WTC11 (cell line): ENCODE results near the gene FOXA3. TPM values are rescaled to one million over a fixed set of nuclear protein-coding genes. Genes with fewer than 3 reads are reported as not detected.

Experiments
- ATAC-seq: fragments of 200-7000 bp; cut with Tn5 transposase; 2 replicates; pipeline ENCODE4 v1.10.0; 2021; ENCODE audit warnings: mild to moderate bottlenecking, moderate library complexity
- CTCF ChIA-PET: fragments of 300-600 bp; sonication (Branson Sonifier 250); formaldehyde crosslinking; loops from one replicate; lab custom pipeline; 2021; ENCODE audit warnings: antibody characterized with exemption; lab: Charles Lee
- POLR2A ChIA-PET: fragments of 350-600 bp; sonication (Branson Sonifier 250); formaldehyde crosslinking; loops from one replicate; lab custom pipeline; 2021; ENCODE audit warnings: antibody characterized with exemption; lab: Charles Lee
- DNase-seq: peaks from one replicate; pipeline ENCODE4 v3.0.0; 2021; ENCODE audit warnings: low spot score
- H3K27ac Mint-ChIP-seq: 2 replicates; pipeline ENCODE4 v1.8.0; 2021; ENCODE audit warnings: mixed read lengths
- H3K27me3 Mint-ChIP-seq: 2 replicates; pipeline ENCODE4 v1.8.0; 2021; ENCODE audit warnings: low read depth, mild to moderate bottlenecking, moderate library complexity, mixed read lengths
- H3K36me3 Mint-ChIP-seq: 2 replicates; pipeline ENCODE4 v1.8.0; 2021; ENCODE audit warnings: mixed read lengths
- H3K4me1 Mint-ChIP-seq: 2 replicates; pipeline ENCODE4 v1.8.0; 2022; ENCODE audit warnings: mixed read lengths
- H3K4me3 Mint-ChIP-seq: 2 replicates; pipeline ENCODE4 v1.8.0; 2021; ENCODE audit warnings: mild to moderate bottlenecking, moderate library complexity, mixed read lengths
- H3K9me3 Mint-ChIP-seq: 2 replicates; pipeline ENCODE4 v1.8.0; 2021; ENCODE audit warnings: mixed read lengths
- ATF2 ChIP-seq: sonication (generic); formaldehyde crosslinking; IDR thresholded peaks from 2 replicates; pipeline ENCODE4 v1.8.1; 2022; ENCODE audit warnings: low read depth, missing genetic modification reagents, borderline replicate concordance
- ATF3 ChIP-seq: sonication (generic); formaldehyde crosslinking; conservative IDR thresholded peaks from 2 replicates; pipeline ENCODE4 v1.8.1; 2022; ENCODE audit warnings: mild to moderate bottlenecking, missing genetic modification reagents
- ATF6 ChIP-seq: sonication (generic); formaldehyde crosslinking; IDR thresholded peaks from 2 replicates; pipeline ENCODE4 v1.8.1; 2023; ENCODE audit warnings: mild to moderate bottlenecking, missing genetic modification reagents
- CREB1 ChIP-seq: sonication (generic); formaldehyde crosslinking; IDR thresholded peaks from 2 replicates; pipeline ENCODE4 v1.8.0; 2023; ENCODE audit warnings: mild to moderate bottlenecking, missing genetic modification reagents
- E2F1 ChIP-seq: sonication (generic); formaldehyde crosslinking; IDR thresholded peaks from 2 replicates; pipeline ENCODE4 v1.8.0; 2022; ENCODE audit warnings: mild to moderate bottlenecking, missing genetic modification reagents
- E2F5 ChIP-seq: sonication (generic); formaldehyde crosslinking; IDR thresholded peaks from 2 replicates; pipeline ENCODE4 v1.8.1; 2022; ENCODE audit warnings: mild to moderate bottlenecking, moderate library complexity, missing genetic modification reagents
- FOXP1 ChIP-seq: sonication (generic); formaldehyde crosslinking; IDR thresholded peaks from 2 replicates; pipeline ENCODE4 v1.8.0; 2022; ENCODE audit warnings: missing genetic modification reagents, mild to moderate bottlenecking, moderate library complexity, borderline replicate concordance
- GTF2I ChIP-seq: fragments of 250-450 bp; sonication (Bioruptor Pico); conservative IDR thresholded peaks from 2 replicates; pipeline ENCODE4 v1.4.0; 2021; ENCODE audit warnings: mild to moderate bottlenecking
- HMGA2 ChIP-seq: fragments of 250-450 bp; sonication (Bioruptor Pico); IDR thresholded peaks from 2 replicates; pipeline ENCODE4 v1.4.0; 2021; ENCODE audit warnings: mild to moderate bottlenecking, moderate library complexity
- NFYB ChIP-seq: sonication (generic); formaldehyde crosslinking; conservative IDR thresholded peaks from 2 replicates; pipeline ENCODE4 v1.8.0; 2022; ENCODE audit warnings: low read depth, missing genetic modification reagents
- NR2C2 ChIP-seq: sonication (generic); formaldehyde crosslinking; IDR thresholded peaks from 2 replicates; pipeline ENCODE4 v1.8.0; 2022; ENCODE audit warnings: mild to moderate bottlenecking, missing genetic modification reagents
- PRRX2 ChIP-seq: fragments of 250-450 bp; sonication (Bioruptor Pico); IDR thresholded peaks from 2 replicates; pipeline ENCODE4 v1.8.0; 2021; ENCODE audit warnings: mild to moderate bottlenecking
- SMAD4 ChIP-seq: sonication (generic); formaldehyde crosslinking; IDR thresholded peaks from 2 replicates; pipeline ENCODE4 v1.8.0; 2022; ENCODE audit warnings: mild to moderate bottlenecking, missing genetic modification reagents
- TEAD1 ChIP-seq: sonication (generic); formaldehyde crosslinking; IDR thresholded peaks from 2 replicates; pipeline ENCODE4 v1.8.0; 2022; ENCODE audit warnings: mild to moderate bottlenecking, missing genetic modification reagents
- USF1 ChIP-seq: sonication (generic); formaldehyde crosslinking; IDR thresholded peaks from 2 replicates; pipeline ENCODE4 v1.8.0; 2022; ENCODE audit warnings: mild to moderate bottlenecking, missing genetic modification reagents
- ZNF121 ChIP-seq: sonication (generic); formaldehyde crosslinking; IDR thresholded peaks from 2 replicates; pipeline ENCODE4 v1.8.0; 2023; ENCODE audit warnings: missing genetic modification reagents
- ZNF232 ChIP-seq: sonication (generic); formaldehyde crosslinking; IDR thresholded peaks from 2 replicates; pipeline ENCODE4 v1.8.0; 2022; ENCODE audit warnings: mild to moderate bottlenecking, missing genetic modification reagents
- ZNF317 ChIP-seq: sonication (generic); formaldehyde crosslinking; IDR thresholded peaks from 2 replicates; pipeline ENCODE4 v1.8.1; 2023; ENCODE audit warnings: low read depth, mild to moderate bottlenecking, moderate library complexity, missing genetic modification reagents, borderline replicate concordance
- ZNF396 ChIP-seq: fragments of 250-450 bp; sonication (Bioruptor Pico); IDR thresholded peaks from 2 replicates; pipeline ENCODE4 v1.8.0; 2021; ENCODE audit warnings: mild to moderate bottlenecking, moderate library complexity, borderline replicate concordance
- ZNF416 ChIP-seq: fragments of 250-450 bp; sonication (Bioruptor Pico); IDR thresholded peaks from 2 replicates; pipeline ENCODE4 v1.9.0; 2021; ENCODE audit warnings: mild to moderate bottlenecking, inconsistent platforms
- ZNF512 ChIP-seq: sonication (generic); formaldehyde crosslinking; IDR thresholded peaks from 2 replicates; pipeline ENCODE4 v1.8.1; 2022; ENCODE audit warnings: missing genetic modification reagents, borderline replicate concordance
- total RNA-seq: library from RNA; stranded (reverse); gene quantifications from 3 replicates; pipeline ENCODE4 v1.2.3, GENCODE V29; 2021

Gene FOXA3
- total RNA-seq, 1 experiment from 2014 or later = 20.7 TPM

- no peak for DNase-seq
- Mint-ChIP-seq H3K27me3 (no peaks in the 10 kb centered on the region), H3K27ac (no peak overlapping the region), H3K36me3 (no peaks in the 10 kb centered on the region), H3K4me1 (peaks cover 11% of the 10 kb centered on the region; the same call in 1 of the 2 replicates), H3K9me3 (no peaks in the 10 kb centered on the region), H3K4me3 (no peak overlapping the region)
- CTCF ChIA-PET = no interaction called here
- POLR2A ChIA-PET = no interaction called here
- TF ChIP-seq ATF3 = no peak
- no peak for TF ChIP-seq ZNF416 (CRISPR knock-in tag)
- no peak for TF ChIP-seq USF1 (CRISPR knock-in tag)
- no peak for TF ChIP-seq E2F5 (CRISPR knock-in tag)
- TF ChIP-seq FOXP1 (CRISPR knock-in tag) = no peak
- no peak for TF ChIP-seq GTF2I (CRISPR knock-in tag)
- TF ChIP-seq NFYB (CRISPR knock-in tag) = no peak
- TF ChIP-seq TEAD1 (CRISPR knock-in tag) = no peak
- no peak for TF ChIP-seq ZNF121 (CRISPR knock-in tag)
- TF ChIP-seq ZNF512 (CRISPR knock-in tag) = no peak
- no peak for TF ChIP-seq ZNF232 (CRISPR knock-in tag)
- no peak for TF ChIP-seq E2F1 (CRISPR knock-in tag)
- TF ChIP-seq ZNF317 = no peak
- no peak for TF ChIP-seq PRRX2 (CRISPR knock-in tag)
- no peak for TF ChIP-seq ZNF396 (CRISPR knock-in tag)
- TF ChIP-seq SMAD4 = no peak
- TF ChIP-seq NR2C2 (CRISPR knock-in tag) = no peak
- TF ChIP-seq ATF2 (CRISPR knock-in tag) = no peak
- no peak for ATAC-seq
Observed at GRCh38 chr19:45889210-45889885, 25.2 kb downstream of the FOXA3 start.

GRCh38 chr19:45890877-45891276 lies 26.8 kb downstream of the FOXA3 start:
- DNase-seq = no peak
- CTCF ChIA-PET = interaction anchor here (0.6 to 4.2 kb wide), 5 partner anchors 10 to 877 kb away, joined by 3 to 21 read pairs (median 4); partner anchors contain the start of gene FOXA3

More at GRCh38 chr19:45890877-45891276, 26.8 kb downstream of the FOXA3 start:
- TF ChIP-seq ATF6 (CRISPR knock-in tag) (no peak), CREB1 (CRISPR knock-in tag) (no peak), HMGA2 (CRISPR knock-in tag) (no peak)
- Mint-ChIP-seq H3K27ac (no peak overlapping the region), H3K27me3 (no peaks in the 10 kb centered on the region), H3K36me3 (peaks cover 8% of the 10 kb centered on the region; the same call in 1 of the 2 replicates), H3K4me3 (no peak overlapping the region), H3K4me1 (peaks cover 7% of the 10 kb centered on the region; the same call in 1 of the 2 replicates), H3K9me3 (no peaks in the 10 kb centered on the region)
- ATAC-seq = no peak
- POLR2A ChIA-PET = no interaction called here
